Activated CD8-positive, alpha-beta memory T cell treated with anti-CD3 and anti-CD28 coated beads, Interleukin-2, amount 50 U/mL, for 1 hour (primary cell): ENCODE results near the gene C4orf36.
"Not testable (repeated sequence)": the region's sequence is repeated elsewhere in the genome, so short reads cannot be mapped to it uniquely, and the experiment has no call there.

Experiments
- DNase-seq: peaks from one replicate; pipeline ENCODE4 v3.0.0-alpha.2; 2020; ENCODE audit errors: extremely low read depth

Gene C4orf36

DNA sequence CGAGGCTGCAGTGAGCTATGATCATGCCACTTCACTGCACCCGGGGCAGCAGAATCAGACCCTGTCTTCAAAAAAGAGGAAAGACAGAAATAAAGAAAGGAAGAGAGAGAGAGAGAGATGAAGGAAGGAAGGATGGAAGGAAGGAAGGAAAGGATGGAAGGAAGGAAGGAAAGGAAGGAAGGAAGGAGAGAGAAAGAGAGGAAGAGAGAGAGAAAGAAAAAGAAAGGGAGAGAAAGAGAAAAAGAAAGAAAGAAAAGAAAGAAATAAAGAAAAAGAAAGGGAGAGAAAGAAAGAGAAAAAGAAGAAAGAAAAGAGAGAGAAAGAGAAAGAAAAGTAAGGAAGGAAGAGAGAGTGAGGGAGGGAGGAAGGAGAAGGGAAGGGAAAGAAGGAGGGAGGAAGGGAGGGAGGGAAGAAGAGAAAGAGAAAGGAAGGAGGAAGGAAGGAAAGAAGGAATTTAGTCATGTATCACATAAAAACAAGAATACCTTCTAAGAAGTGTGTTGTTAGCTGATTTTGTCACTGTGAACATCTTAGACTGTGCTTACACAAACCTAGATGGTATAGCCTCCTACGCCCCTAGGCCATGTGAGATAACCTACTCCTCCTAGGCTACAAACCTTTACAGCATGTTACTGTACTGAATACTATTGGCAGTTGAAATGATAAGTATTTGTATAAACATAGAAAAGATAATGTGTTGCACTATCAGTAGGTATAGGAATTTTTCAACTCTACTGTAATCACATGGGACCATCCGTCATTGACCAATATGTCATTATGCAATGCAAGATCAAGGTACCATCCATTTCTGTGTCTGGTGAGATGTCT lies 25.2 kb upstream of the C4orf36 start:
- DNase-seq, result no peak

DNA sequence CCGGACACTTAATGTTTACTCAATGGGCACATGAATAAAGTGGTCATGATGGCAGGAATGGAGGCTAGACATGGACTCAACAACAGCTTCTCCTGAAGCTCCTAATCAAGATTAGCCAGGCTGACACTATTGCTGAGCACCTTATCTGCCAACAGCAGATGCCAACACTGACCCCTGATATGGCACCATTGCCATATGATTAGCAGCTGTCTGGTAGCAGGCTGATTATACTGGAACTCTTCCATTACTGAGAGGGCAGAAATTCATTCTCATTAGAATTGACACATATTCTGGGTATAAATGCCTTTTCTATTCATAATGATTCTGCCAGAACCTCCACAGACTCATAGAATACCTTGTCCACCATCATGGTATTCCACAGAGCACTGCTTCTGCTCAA lies 24.2 kb upstream of the C4orf36 start:
- no peak for DNase-seq

DNA sequence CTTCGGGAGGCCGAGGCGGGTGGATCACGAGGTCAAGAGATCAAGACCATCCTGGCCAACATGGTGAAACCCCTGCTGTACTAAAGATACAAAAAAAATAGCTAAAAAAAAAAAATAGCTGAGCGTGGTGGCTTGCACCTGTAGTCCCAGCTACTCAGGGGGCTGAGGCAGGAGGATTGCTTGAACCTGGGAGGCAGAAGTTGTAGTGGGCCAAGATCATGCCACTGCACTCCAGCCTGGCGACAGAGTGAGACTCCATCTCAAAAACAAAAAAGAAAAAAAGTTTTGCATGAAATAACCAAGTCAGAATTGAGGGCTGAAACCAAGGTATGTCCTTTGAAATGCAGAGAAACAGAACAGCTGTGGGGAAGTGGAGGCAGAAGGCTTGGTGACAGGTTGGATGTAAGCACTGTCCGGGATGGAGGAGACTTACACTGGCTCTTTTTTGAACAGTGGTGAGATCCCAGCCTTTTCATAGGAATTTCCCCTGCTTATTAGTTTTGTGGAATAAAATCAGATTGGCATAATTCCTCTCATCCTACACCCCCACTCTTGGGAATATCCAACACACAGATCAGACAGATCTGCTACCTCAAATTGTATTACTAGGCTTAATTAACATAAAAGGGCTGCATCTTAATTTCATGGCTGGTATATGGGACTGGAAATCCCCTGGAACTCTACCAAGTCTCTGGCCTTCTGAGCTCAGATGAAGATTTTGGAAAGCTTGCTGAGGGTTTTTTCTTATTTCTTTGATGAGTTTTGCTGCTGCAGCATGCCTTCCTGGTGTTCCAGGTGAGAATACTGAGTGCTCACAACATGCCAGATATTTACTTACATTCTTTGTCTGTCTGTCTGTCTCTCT lies 18.8 kb upstream of the C4orf36 start:
- DNase-seq, result no peak

DNA sequence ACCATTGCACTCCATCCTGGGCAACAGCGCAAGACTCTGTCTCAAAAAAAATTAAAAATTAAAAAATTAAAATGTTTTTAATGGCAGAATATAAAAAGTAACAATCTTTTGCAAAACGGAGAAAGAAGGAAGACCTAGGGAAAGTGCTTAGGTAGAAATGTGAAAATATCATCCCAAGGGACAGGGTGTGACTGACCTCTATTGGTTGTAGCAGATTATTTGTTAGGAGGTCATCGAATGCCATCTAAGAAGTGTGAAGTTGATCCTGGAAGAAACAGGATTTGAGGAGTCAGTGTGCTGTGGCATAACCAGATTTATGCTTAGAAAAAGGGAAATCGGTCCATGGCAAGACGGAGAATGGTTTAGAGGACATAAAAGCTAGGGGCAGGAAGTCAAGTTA lies 18.1 kb upstream of the C4orf36 start:
- no peak for DNase-seq

DNA sequence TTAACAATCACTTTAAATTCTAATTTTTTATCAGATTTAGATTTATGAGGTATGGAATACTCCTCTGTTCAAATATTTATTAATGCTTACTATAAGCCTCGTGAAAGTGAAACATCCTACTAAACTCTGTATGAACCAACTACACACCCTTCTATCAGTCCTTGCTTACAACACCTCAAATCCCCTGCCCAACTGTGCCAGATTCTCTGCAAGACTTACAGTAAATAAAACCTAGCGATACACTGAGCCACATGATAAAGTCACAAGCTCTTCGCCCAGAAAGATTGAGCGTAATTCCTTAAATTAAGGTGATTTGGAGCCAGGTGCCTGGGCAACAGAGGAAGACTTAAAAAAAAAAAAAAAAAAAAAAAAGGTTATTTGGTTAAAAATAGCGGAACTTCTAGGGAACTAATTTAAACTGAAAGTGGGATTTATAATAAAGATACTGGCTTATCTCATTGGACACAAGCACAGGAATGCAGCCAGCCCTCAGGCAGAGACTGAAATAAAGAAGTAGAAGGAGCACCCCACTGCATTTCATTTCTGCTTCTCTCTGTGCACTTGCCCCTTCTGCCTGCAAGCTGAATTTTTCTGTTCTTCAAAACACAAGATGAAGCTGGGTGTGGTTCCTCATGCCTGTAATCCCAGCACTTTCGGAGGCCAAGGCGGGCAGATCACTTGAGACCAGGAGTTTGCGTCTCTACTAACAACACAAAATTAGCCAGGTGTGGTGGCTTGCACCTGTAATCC lies 17.5 kb upstream of the C4orf36 start:
- DNase-seq, result no peak

DNA sequence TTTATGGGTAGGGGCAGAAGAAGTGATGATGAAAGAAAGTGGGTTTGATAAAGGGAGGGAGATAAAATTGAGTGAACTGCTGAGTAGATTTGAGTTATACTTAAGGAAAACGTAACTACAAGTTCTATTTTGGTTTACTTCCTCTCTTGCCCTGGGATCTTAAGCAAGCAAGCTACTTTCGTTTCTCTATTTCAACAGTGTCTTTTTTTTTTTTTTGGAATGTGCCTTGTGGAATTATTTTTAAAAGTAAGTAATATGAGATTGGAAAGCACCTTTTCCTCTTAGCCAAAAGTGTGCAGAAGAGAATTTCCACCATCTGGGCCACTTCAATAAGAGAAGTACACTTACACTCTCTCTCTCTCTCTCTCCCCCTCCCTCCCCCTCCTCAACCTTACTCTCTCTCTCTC lies 16.0 kb upstream of the C4orf36 start:
- DNase-seq, result no peak

DNA sequence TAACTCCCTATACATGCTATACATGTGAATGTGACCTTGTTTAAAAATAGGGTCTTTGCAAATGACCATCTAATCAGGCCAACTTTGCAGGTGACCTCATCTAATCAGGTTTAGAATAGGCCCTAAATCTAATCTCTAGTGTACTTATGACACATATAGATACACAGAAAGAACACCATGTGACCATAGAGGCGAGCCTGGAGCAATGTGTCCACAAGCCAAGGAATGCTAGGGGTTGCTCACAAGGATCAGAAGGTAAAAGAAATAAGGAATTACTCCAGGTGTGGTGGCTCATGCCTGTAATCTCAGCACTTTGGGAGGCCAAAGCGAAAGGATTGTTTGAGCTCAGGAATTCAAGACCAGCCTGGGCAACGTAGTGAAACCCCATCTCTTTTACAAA lies 9.6 kb upstream of the C4orf36 start:
- DNase-seq, result no peak

DNA sequence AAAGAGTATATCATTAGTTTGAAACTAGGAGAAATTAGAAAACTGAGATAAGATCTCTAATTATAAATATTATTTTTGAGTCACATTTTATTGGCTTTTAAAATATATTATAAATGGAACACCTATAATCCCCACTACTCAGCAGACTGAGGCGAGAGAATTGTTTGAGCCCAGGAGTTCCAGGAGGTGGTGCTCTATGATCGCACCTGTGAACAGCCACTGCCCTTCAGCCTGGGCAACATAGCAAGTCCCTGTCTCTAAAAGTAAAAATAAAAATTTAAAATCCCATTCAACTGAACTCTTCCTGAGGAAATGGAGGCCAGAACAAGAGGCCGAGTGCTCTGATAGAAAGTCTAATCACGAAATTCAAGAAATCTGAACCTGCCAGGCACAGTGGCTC lies 6.3 kb upstream of the C4orf36 start:
- no peak for DNase-seq

DNA sequence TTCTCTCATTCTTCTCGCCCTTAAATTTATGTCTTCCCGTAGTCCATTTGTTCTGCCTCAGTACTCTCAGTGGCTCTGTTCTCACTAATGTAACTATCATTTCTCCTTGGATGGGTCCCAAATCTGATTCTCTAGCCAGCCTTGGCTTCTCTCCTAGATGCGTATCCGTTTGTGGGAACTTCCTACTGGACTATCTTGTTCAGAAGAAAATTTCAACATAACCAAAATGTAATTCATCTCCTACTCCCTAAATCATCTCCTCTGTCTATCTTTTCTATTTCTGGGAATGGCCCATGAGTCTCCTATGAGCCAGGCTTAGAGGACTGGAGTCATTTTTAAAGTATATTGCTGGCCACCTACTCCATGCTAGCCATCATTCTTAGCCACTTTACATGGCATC lies 4.4 kb upstream of the C4orf36 start:
- DNase-seq, result no peak

DNA sequence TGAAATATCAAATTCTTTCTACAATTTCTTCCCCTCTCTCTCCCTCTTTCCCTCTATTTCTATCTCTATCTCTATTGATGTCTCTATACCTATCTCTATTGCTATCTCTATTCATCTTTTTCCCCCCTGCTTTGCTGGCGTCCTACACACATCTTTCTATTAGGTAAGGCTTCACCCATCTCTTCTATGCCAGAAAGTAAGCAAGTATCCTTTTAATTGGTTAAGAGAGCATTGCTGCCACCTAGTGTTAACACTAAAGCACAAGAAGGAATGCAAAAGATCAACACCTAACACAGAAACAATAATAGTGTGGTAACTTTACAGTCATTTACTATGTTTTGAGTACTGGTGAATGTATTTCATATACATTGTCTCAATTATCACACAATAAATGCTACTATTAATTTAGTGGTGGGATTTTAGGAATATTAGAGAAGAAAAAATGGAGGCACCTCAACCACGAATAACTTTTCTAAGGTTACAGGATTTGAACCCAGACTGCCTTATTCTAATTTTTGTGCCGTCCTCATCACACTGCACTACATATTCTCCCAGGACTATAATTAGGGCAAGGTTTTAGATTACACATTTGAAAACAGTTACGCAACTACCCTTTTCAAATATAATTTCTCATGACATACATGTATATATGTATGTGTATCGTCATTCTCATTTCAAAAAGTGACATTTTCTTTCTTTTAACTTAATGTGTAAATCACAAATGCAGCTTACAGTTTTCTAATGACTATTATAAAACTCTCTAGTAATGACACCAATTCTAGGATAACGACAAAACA lies 3.7 kb upstream of the C4orf36 start:
- DNase-seq, result no peak

DNA sequence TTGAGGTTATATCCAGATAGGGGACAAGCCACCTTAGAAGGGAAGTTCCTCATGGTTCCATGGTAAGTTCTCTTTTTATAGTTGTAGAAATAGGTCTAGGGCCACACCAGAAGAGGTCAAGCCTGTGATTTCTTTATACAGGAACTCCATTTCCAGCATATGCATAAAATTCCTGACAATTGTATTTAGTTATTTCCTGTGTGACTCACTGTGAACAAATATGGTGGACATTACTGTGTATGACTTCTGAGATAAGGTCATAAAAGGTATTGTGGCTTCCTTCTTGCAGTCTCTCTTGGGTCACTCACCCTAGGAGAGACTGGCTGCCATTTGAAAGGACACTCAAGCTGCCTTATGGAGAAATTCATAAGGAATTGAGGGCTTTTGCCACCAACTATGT lies 2.2 kb upstream of the C4orf36 start:
- DNase-seq, result no peak

DNA sequence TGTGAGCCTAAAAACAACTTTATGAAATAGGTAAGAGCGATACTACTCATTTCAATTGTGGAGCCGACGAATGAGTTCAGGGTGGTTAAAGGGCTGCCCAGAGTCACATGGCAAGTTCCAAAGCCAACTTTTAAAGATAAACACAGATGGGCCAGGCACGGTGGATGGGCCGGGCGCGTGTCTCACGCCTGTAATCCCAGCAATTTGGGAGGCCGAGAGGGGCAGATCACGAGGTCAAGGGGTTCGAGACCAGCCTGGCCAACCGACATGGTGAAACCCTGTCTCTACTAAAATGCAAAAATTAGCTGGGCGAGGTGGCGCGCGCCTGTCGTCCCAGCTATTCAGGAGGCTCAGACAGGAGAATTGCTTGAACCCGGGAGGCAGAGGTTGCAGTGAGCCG lies 914 bp upstream of the C4orf36 start:
- DNase-seq, result no peak

DNA sequence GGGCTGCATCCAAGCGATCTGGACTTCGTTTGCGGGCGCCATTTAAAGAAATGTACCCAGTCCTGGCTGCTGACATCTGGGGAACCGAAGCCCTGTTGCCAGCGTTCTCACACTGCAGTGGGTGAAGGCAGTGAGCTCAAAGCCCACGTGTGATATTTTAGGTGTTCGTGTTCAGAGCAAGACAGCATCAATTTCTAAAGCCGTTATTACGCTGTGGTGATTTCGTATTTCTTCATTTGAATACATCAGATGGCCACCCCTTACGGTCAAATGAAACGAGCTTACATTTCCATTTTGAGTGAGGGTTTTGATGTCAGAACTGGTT lies 376 bp upstream of the C4orf36 start:
- no peak for DNase-seq

DNA sequence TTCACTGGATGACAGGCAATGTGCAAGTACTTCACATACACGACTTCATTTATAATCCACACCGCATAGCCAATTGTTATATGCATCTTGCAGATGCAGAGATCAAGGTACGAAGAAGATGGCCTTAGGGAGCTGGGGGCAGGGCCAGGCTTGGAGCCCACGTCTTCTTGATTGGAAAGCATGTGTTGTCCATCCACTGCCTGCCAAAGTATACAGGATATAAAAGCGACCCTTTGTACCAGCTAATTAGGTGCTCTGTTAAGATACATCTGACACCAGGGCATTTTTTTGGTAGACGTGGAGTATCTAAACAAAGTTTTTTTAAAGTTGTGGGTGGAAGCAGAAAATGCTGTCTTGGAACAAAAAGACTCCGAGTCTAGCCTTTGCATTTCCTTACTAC lies 1.4 kb downstream of the C4orf36 start:
- DNase-seq, result no peak

DNA sequence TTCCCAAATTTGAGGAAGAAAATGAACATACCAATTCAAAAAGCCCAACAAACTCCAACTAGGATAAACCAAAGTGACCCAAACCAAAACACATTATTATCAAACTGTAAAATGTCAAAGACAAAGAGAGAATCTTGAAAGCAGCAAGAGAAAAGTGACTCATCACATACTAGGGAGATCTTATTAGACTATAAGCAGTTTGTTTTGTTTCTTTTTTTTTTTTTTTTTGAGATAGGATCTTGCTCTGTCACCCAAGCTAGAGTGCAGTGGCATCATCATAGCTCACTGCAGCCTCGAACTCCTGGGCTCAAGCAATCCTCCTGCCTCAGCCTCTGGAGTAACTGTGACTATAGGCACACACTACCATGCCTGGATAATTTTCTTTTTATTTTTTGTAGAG lies 12.6 kb downstream of the C4orf36 start:
- no peak for DNase-seq

DNA sequence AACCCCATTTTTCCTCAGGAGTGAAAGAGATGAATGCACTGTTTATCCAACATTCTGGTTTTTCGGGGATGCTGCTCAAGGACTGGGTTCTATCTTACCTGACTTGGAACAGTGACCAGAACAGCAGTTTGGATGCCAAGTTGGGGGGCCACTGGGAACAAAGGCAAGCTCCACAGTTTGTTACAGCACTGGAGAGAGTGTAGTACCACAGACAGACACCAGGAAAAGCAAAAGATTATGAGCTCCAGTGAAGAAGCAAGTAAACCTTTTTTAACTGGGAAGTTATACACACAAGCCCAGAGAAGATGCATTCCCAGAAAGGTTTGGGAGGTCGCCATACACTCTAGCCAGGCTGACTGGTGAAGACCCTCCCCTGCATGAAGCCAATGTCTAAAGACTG lies 13.6 kb downstream of the C4orf36 start:
- no peak for DNase-seq

DNA sequence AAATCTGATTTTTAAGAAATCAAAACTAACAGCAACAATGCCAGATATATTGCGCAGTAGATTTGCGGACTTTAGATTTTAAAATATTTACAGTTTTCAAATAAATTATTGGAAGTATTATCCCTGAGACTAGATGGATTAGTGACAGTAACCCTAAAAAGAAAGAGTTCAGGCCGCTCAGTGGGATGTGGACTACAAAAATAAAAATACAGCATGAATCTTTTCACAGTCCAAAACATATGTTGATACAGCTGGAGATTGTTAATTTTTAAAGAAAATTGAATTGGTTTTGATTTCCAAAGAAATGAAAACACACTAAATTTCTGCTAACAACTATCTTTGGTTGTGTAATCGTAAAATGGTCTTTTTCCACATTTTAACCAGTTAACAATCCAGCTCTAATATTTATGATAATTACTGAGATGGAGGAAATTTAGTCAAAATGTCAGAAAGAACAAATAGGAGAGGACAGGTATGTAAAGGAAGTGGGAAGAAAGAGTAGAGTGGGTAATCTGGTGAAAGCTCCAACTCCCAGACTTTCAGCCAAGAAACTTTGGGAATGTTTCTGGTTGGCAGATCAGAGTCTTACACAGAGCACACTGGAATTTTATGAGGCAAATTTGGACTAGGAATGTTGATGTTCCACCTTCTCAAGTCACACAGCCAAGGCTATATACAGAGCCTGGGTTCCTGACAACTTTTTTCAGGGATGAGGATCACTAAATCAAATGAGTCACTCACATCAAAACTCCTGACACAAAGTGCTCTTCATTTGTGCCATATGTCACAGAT lies 15.1 kb downstream of the C4orf36 start:
- DNase-seq, result no peak

DNA sequence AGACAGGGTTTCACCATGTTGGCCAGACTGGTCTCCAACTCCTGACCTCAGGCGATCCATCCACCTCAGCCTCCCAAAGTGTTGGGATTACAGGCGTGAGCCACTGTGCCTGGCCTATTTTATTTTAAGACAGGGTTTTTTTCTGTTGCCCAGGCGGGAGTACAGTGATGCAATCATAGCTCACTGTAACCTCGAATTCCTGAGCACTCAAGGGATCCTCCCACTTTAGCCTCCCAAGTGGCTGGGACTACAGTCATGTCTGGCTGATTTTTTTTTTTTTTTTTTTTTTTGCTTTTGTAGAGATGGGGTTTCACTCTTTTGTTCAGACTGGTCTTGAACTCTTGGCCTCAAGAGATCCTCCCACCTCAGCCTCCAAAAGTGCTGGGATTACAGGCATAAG lies 16.8 kb downstream of the C4orf36 start:
- DNase-seq, result not testable (repeated sequence)

DNA sequence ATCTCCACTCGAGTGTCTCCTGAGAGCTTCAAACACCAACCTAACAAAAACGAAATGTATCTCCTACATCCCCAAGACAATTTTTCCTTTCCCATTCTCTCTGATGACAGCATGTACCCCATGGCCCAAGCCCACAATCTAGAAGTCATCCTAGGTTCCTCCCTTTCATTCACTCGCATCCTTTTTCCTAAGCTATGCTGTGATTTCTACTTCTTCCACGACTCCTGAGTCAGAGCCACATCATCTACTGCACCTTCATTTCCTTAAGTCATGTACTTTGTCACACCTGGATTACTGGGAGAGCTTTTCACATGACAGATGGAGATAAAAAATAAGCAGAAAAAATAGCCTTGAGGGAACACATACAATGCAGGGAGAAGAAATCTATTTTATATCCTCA lies 20.1 kb downstream of the C4orf36 start:
- no peak for DNase-seq

DNA sequence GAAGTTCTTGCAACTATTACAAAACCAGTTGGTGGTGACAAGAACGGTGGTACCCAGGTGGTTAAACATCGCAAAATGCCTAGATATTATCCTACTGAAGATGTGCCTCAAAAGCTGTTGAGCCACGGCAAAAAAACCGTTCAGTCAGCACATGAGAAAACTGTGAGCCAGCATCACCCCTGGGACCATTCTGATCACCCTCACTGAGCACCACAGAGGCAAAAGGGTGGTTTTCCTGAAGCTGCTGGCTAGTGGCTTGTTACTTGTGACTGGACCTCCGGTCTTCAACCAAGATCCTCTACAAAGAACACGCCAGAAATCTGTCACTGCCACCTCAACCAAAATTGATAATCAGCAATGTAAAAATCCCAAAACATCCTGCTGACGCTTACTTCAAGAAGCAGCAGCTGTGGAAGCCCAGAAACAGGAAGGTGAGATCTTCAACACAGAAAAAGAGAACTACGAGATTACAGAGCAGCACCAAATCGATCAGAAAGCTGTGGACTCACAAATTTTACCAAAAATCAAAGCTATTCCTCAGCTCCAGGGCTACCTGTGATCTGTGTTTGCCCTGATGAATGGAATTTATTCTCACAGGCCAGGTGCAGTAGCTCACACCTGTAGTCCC lies 21.7 kb downstream of the C4orf36 start:
- DNase-seq, result no peak
